Activated CD8-positive, alpha-beta T cell treated with anti-CD3 and anti-CD28 coated beads, Interleukin-2, amount 10 ng/mL, durations not matched to agents 7 days and 5 days (primary cell): ENCODE measurements around the gene ELOA. TPM values are rescaled to one million over a fixed set of nuclear protein-coding genes. Genes with fewer than 3 reads are reported as not detected.

Experiments
- ATAC-seq: fragments of 150-1000 bp; cut with Tn5 transposase; one replicate; pipeline ENCODE4 v1.10.0; 2021; ENCODE audit warnings: moderate library complexity
- CTCF ChIA-PET: fragments of 350-600 bp; sonication (Branson Sonifier 250); formaldehyde crosslinking; loops from one replicate; lab custom pipeline; 2021; ENCODE audit warnings: antibody characterized with exemption; lab: Charles Lee
- POLR2A ChIA-PET: fragments of 350-600 bp; sonication (Branson Sonifier 250); formaldehyde crosslinking; loops from one replicate; lab custom pipeline; 2021; ENCODE audit warnings: antibody characterized with exemption; lab: Charles Lee
- DNase-seq: peaks from one replicate; pipeline ENCODE4 v3.0.0-alpha.2; 2020
- H3K27ac Mint-ChIP-seq: one replicate; pipeline ENCODE4 v1.8.0; 2021; ENCODE audit warnings: mild to moderate bottlenecking, mixed read lengths
- H3K27me3 Mint-ChIP-seq: one replicate; pipeline ENCODE4 v1.8.0; 2021; ENCODE audit warnings: low read depth, mixed read lengths
- H3K36me3 Mint-ChIP-seq: one replicate; pipeline ENCODE4 v1.8.0; 2021; ENCODE audit warnings: low read depth, mixed read lengths
- H3K4me1 Mint-ChIP-seq: one replicate; pipeline ENCODE4 v1.8.0; 2021; ENCODE audit warnings: low read depth, mixed read lengths
- H3K4me3 Mint-ChIP-seq: one replicate; pipeline ENCODE4 v1.8.0; 2021; ENCODE audit warnings: mild to moderate bottlenecking, mixed read lengths
- H3K9me3 Mint-ChIP-seq: one replicate; pipeline ENCODE4 v1.8.0; 2022; ENCODE audit warnings: mixed read lengths; ENCODE audit not compliant: insufficient read depth
- total RNA-seq, 2 experiments: library from RNA; stranded (reverse); gene quantifications; one replicate each; pipeline ENCODE4 v1.2.3, GENCODE V29; 2021

ELOA gene
- 10 to 100 TPM; 29.2 to 31.0 TPM for total RNA-seq

DNA sequence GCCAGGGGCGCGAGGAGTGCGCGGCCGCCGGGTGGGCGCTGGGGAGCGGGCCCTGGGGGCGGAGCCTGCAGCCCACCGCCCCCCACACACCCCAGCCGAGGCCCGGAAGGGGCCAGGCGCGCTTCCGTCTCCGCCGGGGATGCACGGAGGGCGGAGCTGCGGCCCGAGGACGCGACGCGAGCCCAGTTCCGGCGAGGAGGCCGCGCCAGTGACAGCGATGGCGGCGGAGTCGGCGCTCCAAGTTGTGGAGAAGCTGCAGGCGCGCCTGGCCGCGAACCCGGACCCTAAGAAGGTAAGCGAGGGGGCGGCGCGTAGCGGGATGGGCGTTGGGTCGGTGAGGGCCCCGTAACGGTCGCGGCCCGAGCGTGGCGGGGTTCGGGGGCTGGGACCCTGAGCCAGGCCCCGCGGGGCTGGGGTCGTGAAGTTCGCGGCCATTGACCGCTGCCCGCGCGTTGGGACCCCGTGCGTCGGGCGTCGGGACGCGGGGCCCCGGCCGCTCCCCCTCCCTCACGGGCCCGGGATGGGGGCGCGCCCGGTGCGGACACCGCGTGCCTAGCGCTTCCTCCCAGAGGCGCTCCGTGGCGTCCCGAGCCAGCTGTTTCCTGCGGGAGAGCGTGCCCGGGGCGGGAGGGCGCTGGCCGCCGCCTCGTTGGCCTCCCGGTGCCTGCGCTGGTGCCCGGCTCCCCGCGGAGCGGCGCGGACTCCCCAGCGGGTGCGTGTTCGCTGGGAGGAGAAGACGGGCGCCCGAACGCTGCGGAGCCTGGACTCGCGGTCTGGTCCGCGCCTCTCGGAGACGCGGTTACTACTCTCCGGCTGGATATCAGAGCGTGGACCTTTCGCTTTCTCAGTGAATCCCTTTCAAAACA is at the start of gene ELOA:
TSS of gene ELOA (plus strand) at position 185 of the 866 bp plus-strand sequence. CDS start at position 218, 33 bp downstream.
- Mint-ChIP-seq H3K36me3 (peaks cover 19% of the 10 kb centered on the region), H3K4me1 (peaks cover 46% of the 10 kb centered on the region), H3K27me3 (no peaks in the 10 kb centered on the region), H3K9me3 (no peaks in the 10 kb centered on the region), H3K27ac (peak within 1 kb of the TSS; percentile 90), H3K4me3 (peak within 1 kb of the TSS; percentile 93)
- DNase-seq (peak; percentile 85), ATAC-seq (peak; percentile 94)
- ChIA-PET POLR2A (interaction anchor here (0.6 to 2.8 kb wide), 8 partner anchors 9 to 216 kb away, joined by 3 to 16 read pairs (median 7); partner anchors contain the start of genes PITHD1, PNRC2 and RPL11), CTCF (interaction anchor here (0.7 to 4.0 kb wide), 10 partner anchors 11 to 246 kb away, joined by 3 to 28 read pairs (median 3); partner anchors contain the start of gene RPL11)

DNA sequence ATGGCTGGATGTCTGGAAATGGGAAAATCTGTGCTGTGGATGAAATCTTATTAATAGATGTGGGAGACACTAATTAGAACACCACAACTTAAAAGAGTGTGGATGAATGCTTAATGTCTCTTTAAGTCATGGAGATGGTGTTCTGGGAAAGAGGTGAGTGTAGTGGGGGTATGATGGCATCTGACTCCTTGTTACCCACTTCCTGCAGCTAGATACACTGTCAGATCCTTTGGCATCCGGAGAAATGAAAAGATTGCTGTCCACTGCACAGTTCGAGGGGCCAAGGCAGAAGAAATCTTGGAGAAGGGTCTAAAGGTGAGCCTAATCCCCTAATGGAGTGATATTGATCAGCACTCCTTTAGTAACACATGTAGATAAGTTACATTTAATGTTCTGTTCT is 49.7 kb upstream of the ELOA start:
- Mint-ChIP-seq H3K4me3 (peak overlapping the region; percentile 98), H3K9me3 (no peaks in the 10 kb centered on the region), H3K27ac (peak overlapping the region; percentile 94), H3K36me3 (peaks cover 65% of the 10 kb centered on the region), H3K4me1 (peaks cover 61% of the 10 kb centered on the region), H3K27me3 (no peaks in the 10 kb centered on the region)
- DNase-seq, result no peak
- ATAC-seq, result no peak
- ChIA-PET POLR2A (no interaction called here), CTCF (interaction anchor here (3.7 kb wide), 1 partner anchor 51 kb away, joined by 28 read pairs; the partner anchor contains the start of gene ELOA)

GRCh38 chr1:23694371-23694770 is 48.9 kb upstream of the ELOA start:
- ATAC-seq (no peak), DNase-seq (no peak)
- Mint-ChIP-seq H3K4me3 (peak overlapping the region; percentile 98), H3K36me3 (peaks cover 70% of the 10 kb centered on the region), H3K27ac (peak overlapping the region; percentile 12), H3K27me3 (no peaks in the 10 kb centered on the region), H3K4me1 (peaks cover 67% of the 10 kb centered on the region), H3K9me3 (no peaks in the 10 kb centered on the region)
- ChIA-PET POLR2A (interaction anchor here (2.5 kb wide), 1 partner anchor 50 kb away, joined by 10 read pairs; the partner anchor contains the start of gene ELOA), CTCF (interaction anchor here (1.2 to 3.7 kb wide), 2 partner anchors 50 to 166 kb away, joined by 4 to 28 read pairs; partner anchors contain the start of gene ELOA)

DNA sequence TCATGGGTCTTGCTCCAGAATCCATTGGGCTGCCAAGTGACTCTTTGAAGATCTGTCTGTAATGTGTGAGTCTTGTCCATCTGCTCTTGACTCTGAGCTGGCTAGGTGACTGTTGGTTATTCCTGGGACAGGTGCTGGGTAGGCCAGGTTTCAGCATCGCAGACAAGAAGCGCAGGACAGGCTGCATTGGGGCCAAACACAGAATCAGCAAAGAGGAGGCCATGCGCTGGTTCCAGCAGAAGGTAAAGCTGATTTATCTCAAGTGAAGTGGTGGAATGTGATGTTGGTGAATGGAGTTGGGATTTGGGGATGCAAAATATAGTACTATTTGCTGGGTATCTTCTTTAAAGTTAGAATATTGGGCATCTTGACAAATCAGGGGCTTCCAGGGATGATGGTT is 47.6 kb upstream of the ELOA start:
- Mint-ChIP-seq H3K27me3 (no peaks in the 10 kb centered on the region), H3K4me1 (peaks cover 71% of the 10 kb centered on the region), H3K4me3 (no peak overlapping the region), H3K36me3 (peaks cover 80% of the 10 kb centered on the region), H3K9me3 (no peaks in the 10 kb centered on the region), H3K27ac (no peak overlapping the region)
- ChIA-PET CTCF (interaction anchor here (1.2 to 1.7 kb wide), 2 partner anchors 76 to 167 kb away, joined by 4 read pairs; no protein-coding TSS in a partner anchor), POLR2A (interaction anchor here (2.5 kb wide), 1 partner anchor 48 kb away, joined by 10 read pairs; the partner anchor contains the start of gene ELOA)
- DNase-seq (no peak), ATAC-seq (no peak)

DNA sequence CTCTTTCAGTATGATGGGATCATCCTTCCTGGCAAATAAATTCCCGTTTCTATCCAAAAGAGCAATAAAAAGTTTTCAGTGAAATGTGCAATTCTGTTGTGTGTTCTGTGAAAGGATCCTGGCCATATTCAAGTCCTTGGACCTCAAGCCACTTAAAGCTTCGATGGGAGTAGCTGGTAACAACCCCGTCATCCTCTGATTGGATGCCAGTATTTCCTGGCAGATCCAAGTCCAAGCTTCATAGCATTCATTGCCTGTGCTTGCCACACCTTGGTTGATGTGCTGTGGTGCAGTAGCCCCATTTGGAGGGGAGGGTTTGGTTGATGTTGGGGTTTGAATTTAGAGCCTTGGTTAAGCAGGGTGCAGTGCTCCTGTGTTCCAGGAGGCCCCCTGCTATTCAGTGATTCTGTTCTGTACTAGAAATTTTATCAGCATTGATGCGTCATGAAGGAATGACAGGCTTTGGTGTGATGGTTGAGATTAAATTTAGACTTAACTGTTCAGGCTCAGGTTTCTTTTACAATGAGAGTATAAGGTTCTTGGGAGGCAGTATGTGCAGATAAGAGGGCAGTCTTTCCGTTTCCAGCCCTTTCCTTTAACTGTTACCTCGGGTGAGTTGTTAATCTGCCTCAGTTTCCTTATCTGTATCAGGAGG is 46.8 kb upstream of the ELOA start:
- H3K9me3 Mint-ChIP-seq, result no peaks in the 10 kb centered on the region
- POLR2A ChIA-PET, result interaction anchor here (2.5 kb wide), 1 partner anchor 48 kb away, joined by 10 read pairs; the partner anchor contains the start of gene ELOA
- CTCF ChIA-PET, result interaction anchor here (1.7 kb wide), 1 partner anchor 76 kb away, joined by 4 read pairs; no protein-coding TSS in a partner anchor
- H3K4me3 Mint-ChIP-seq, result peak overlapping the region; percentile 4
- no peaks in the 10 kb centered on the region for H3K27me3 Mint-ChIP-seq
- ATAC-seq (no peak), DNase-seq (no peak)
- peaks cover 86% of the 10 kb centered on the region for H3K36me3 Mint-ChIP-seq
- peaks cover 69% of the 10 kb centered on the region for H3K4me1 Mint-ChIP-seq
- H3K27ac Mint-ChIP-seq, result peak overlapping the region; percentile 48

- Mint-ChIP-seq H3K27me3 (no peaks in the 10 kb centered on the region), H3K4me3 (no peak overlapping the region), H3K36me3 (peaks cover 81% of the 10 kb centered on the region), H3K9me3 (no peaks in the 10 kb centered on the region), H3K27ac (no peak overlapping the region), H3K4me1 (peaks cover 57% of the 10 kb centered on the region)
- POLR2A ChIA-PET, result no interaction called here
- CTCF ChIA-PET, result interaction anchor here (0.9 to 1.6 kb wide), 4 partner anchors 41 to 212 kb away, joined by 3 to 4 read pairs (median 4); no protein-coding TSS in a partner anchor
- no peak for DNase-seq
- ATAC-seq, result no peak
These were observed 44.8 kb upstream of the ELOA start for GRCh38 chr1:23698466-23698865.

DNA sequence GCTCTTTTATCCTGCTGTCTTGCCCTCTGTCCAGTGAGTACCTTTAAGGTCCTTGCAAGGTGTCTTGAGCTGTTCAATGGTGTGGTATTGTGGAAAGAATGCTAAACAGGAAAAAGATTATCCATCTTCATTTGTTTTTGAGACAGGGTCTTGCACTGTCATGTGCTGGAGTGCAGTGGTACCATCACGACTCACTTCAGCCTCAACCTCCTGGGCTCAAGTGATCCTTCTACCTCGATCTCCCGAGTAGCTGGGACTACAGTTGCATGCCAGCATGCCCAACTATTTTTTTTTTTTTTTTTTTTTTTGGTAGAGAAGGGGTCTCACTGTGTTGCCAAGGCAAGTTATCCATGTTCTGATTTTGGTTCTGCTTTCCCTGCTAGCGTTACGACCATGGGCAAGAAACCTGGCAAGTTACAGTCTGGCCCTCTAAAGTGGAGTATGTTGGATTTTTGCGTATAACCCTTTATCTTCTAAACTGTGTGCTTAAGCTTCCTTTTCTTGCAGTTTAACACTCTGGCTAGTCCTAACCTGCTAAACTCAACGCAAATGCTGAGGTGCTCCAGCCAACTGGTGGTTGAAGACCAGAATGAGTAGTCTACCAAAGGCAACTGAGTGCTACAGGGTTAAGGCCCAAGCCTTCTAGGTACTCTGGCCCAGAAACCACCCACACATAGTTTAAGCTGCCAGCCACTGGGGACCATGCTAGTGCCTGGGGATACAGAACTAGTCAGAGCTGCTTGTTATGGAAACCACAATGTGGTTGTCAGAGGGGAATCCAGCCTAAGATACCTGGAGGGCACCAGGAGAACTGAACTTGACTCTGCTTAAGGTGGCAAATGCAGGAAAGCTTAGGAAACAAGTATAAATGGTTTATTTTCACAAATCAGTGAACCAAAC is 43.7 kb upstream of the ELOA start:
- ChIA-PET POLR2A (interaction anchor here (2.0 kb wide), 1 partner anchor 8 kb away, joined by 6 read pairs; the partner anchor contains the start of gene RPL11), CTCF (interaction anchor here (0.9 to 1.5 kb wide), 5 partner anchors 7 to 211 kb away, joined by 3 to 8 read pairs (median 4); partner anchors contain the start of gene RPL11)
- no peak for DNase-seq
- Mint-ChIP-seq H3K4me3 (no peak overlapping the region), H3K9me3 (no peaks in the 10 kb centered on the region), H3K36me3 (peaks cover 74% of the 10 kb centered on the region), H3K27me3 (no peaks in the 10 kb centered on the region), H3K27ac (no peak overlapping the region), H3K4me1 (peaks cover 46% of the 10 kb centered on the region)
- peak; percentile 50 for ATAC-seq

- Mint-ChIP-seq H3K4me3 (no peak overlapping the region), H3K27ac (no peak overlapping the region), H3K4me1 (peaks cover 28% of the 10 kb centered on the region), H3K27me3 (no peaks in the 10 kb centered on the region), H3K9me3 (no peaks in the 10 kb centered on the region), H3K36me3 (peaks cover 60% of the 10 kb centered on the region)
- POLR2A ChIA-PET, result no interaction called here
- DNase-seq, result no peak
- ATAC-seq, result no peak
- CTCF ChIA-PET, result no interaction called here
These were observed 42.0 kb upstream of the ELOA start for GRCh38 chr1:23701310-23701709.

DNA sequence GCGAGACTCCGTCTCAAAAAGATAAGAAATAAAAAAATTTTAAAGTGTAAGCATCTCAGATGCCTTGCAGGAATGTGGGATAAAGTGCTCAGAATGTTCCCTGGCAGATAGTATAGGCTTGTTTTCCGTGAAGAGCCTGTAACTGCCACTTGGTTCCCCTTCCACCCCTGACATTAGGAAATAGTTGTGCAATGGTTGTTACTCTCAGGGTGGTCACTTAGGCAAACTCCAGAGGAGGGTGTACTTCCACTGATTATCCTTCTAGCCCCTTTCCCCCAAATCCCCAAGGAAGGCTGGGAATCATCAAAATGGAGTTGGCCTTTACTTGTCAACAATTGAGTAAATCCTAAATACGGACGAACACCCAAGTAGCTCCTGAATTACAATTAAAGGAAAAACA is 41.3 kb upstream of the ELOA start:
- H3K36me3 Mint-ChIP-seq, result peaks cover 53% of the 10 kb centered on the region
- no peaks in the 10 kb centered on the region for H3K9me3 Mint-ChIP-seq
- H3K27me3 Mint-ChIP-seq, result no peaks in the 10 kb centered on the region
- CTCF ChIA-PET, result no interaction called here
- H3K4me3 Mint-ChIP-seq, result no peak overlapping the region
- DNase-seq (no peak), ATAC-seq (no peak)
- POLR2A ChIA-PET, result interaction anchor here (0.9 kb wide), 2 partner anchors 11 to 173 kb away, joined by 3 to 6 read pairs; partner anchors contain the start of gene RPL11
- H3K27ac Mint-ChIP-seq, result no peak overlapping the region
- H3K4me1 Mint-ChIP-seq, result peaks cover 23% of the 10 kb centered on the region

- ATAC-seq (no peak), DNase-seq (no peak)
- Mint-ChIP-seq H3K36me3 (peaks cover 27% of the 10 kb centered on the region), H3K9me3 (no peaks in the 10 kb centered on the region), H3K4me1 (no peaks in the 10 kb centered on the region), H3K4me3 (no peak overlapping the region), H3K27ac (no peak overlapping the region), H3K27me3 (no peaks in the 10 kb centered on the region)
- ChIA-PET POLR2A (interaction anchor here (1.8 kb wide), 1 partner anchor 13 kb away, joined by 5 read pairs; the partner anchor contains the start of gene RPL11), CTCF (interaction anchor here (1.0 to 1.3 kb wide), 2 partner anchors 13 to 212 kb away, joined by 3 to 4 read pairs; partner anchors contain the start of gene RPL11)
These were observed 38.3 kb upstream of the ELOA start for GRCh38 chr1:23704834-23705495.
